Measurements from ENCODE around the gene SOX3. TPM values are rescaled to one million over a fixed set of nuclear protein-coding genes. Genes with fewer than 3 reads are reported as not detected.

Gene SOX3
- total and polyA plus RNA-seq, 9 of the 15 experiments (the other 6 are each of a cell fraction or from before 2014, with no cell fraction given) = not detected

- in situ Hi-C loops (cut with MboI) = no loop called here
- H3K36me3 ChIP-seq (ENCODE audit: control insufficient read depth, insufficient read depth, low read length) = no peaks in the 10 kb centered on the region
- no peaks in the 10 kb centered on the region for H4K20me1 ChIP-seq (replicated peaks; ENCODE audit: control insufficient read depth, insufficient read depth, low read length)
- no peak for TF ChIP-seq DLX4 (CRISPR knock-in tag; IDR thresholded peaks at IDR 0.05)
- TF ChIP-seq TAF9B (IDR thresholded peaks at IDR 0.05; ENCODE audit: partially characterized antibody) = no peak
- no peak overlapping the region for H3K27ac ChIP-seq (ENCODE audit: extremely low read depth, low read depth, low read length)
- FAIRE-seq (no peak), DNase-seq (ENCODE audit: extremely low read depth in 1 of 4, low spot score in 3 of 4) (no peak), ATAC-seq (no peak)
- H3K27me3 ChIP-seq (ENCODE audit: control insufficient read depth in 2 of 2, insufficient read depth in 2 of 2, low read length in 2 of 2) = no peaks in the 10 kb centered on the region
- no peak overlapping the region for H3K4me2 ChIP-seq (ENCODE audit: insufficient read depth, low read length)
- BruUV-seq (replicated peaks) = no TSS peak
- WGBS (ENCODE audit: insufficient coverage, low coverage, missing lambda C conversion rate) = 2% methylated on average over 11 of the region's 14 CpGs
- no peak overlapping the region for H3K4me3 ChIP-seq
- H3K4me1 ChIP-seq (replicated peaks in 1 of 2; ENCODE audit: control insufficient read depth in 2 of 2, insufficient read depth in 2 of 2, low read length in 2 of 2) = no peaks in the 10 kb centered on the region; a peak in 1 of 5 replicates
- ChIA-PET POLR2A (no interaction called here), CTCF (ENCODE audit: low intra/inter-chr PET ratio) (no interaction called here)
- H2AFZ ChIP-seq (ENCODE audit: low read depth, low read length) = no peak overlapping the region
- H3K9me3 ChIP-seq (replicated peaks; ENCODE audit: control insufficient read depth, insufficient read depth, low read depth, low read length) = no peaks in the 10 kb centered on the region
- H3K9me1 ChIP-seq (ENCODE audit: control insufficient read depth, insufficient read depth, low read length) = no peaks in the 10 kb centered on the region
- intact Hi-C loops (cut with micrococcal nuclease) = no loop called here
- H3K79me2 ChIP-seq (ENCODE audit: control insufficient read depth, insufficient read depth, low read length) = no peaks in the 10 kb centered on the region
- no peak overlapping the region for H3K9ac ChIP-seq (ENCODE audit: insufficient read depth in 1 of 2, low read depth in 2 of 2, low read length in 2 of 2)
These were observed 2.9 kb downstream of the SOX3 start for GRCh38 chrX:140501940-140502468.

GRCh38 chrX:140501321-140501720 lies 3.5 kb downstream of the SOX3 start:
- Histone ChIP-seq H3K9ac (ENCODE audit: insufficient read depth in 1 of 2, low read depth in 2 of 2, low read length in 2 of 2) (no peak overlapping the region), H3K9me3 (replicated peaks; ENCODE audit: control insufficient read depth, insufficient read depth, low read depth, low read length) (no peaks in the 10 kb centered on the region), H3K4me3 (no peak overlapping the region), H3K4me1 (replicated peaks in 1 of 2; ENCODE audit: control insufficient read depth in 2 of 2, insufficient read depth in 2 of 2, low read length in 2 of 2) (no peaks in the 10 kb centered on the region; a peak in 1 of 5 replicates), H2AFZ (ENCODE audit: low read depth, low read length) (no peak overlapping the region), H3K4me2 (ENCODE audit: insufficient read depth, low read length) (no peak overlapping the region), H3K9me1 (ENCODE audit: control insufficient read depth, insufficient read depth, low read length) (no peaks in the 10 kb centered on the region), H3K36me3 (ENCODE audit: control insufficient read depth, insufficient read depth, low read length) (no peaks in the 10 kb centered on the region), H3K79me2 (ENCODE audit: control insufficient read depth, insufficient read depth, low read length) (no peaks in the 10 kb centered on the region), H3K27ac (ENCODE audit: extremely low read depth, low read depth, low read length) (no peak overlapping the region), H3K27me3 (ENCODE audit: control insufficient read depth in 2 of 2, insufficient read depth in 2 of 2, low read length in 2 of 2) (no peaks in the 10 kb centered on the region), H4K20me1 (replicated peaks; ENCODE audit: control insufficient read depth, insufficient read depth, low read length) (no peaks in the 10 kb centered on the region)
- WGBS (ENCODE audit: insufficient coverage, low coverage, missing lambda C conversion rate) = 0% methylated on average over 6 of the region's 13 CpGs
- no TSS peak for BruUV-seq (replicated peaks)
- ChIA-PET POLR2A (no interaction called here), CTCF (ENCODE audit: low intra/inter-chr PET ratio) (no interaction called here)
- in situ Hi-C loops (cut with MboI) = no loop called here
- no peak for FAIRE-seq
- DNase-seq (ENCODE audit: extremely low read depth in 1 of 4, low spot score in 3 of 4) = no peak
- intact Hi-C loops (cut with micrococcal nuclease) = no loop called here
- no peak for ATAC-seq
- TF ChIP-seq ATF4 (CRISPR knock-in tag; IDR thresholded peaks at IDR 0.05) (no peak), KLF6 (CRISPR knock-in tag; IDR thresholded peaks at IDR 0.05; ENCODE audit: borderline replicate concordance) (no peak), PURB (CRISPR knock-in tag; IDR thresholded peaks at IDR 0.05; ENCODE audit: low read depth) (no peak), KDM4B (IDR thresholded peaks at IDR 0.05; ENCODE audit: borderline replicate concordance in 2 of 2, low read depth in 1 of 2) (no peak), PML (IDR thresholded peaks at IDR 0.05; ENCODE audit: low read length) (no peak), PRDM10 (IDR thresholded peaks at IDR 0.05; ENCODE audit: partially characterized antibody) (no peak), CHD2 (IDR thresholded peaks at IDR 0.05; ENCODE audit: low read depth, low read length) (no peak), KAT7 (CRISPR knock-in tag; IDR thresholded peaks at IDR 0.05; ENCODE audit: borderline replicate concordance) (no peak), SP2 (IDR thresholded peaks at IDR 0.05; ENCODE audit: extremely low read depth, low read depth, low read length, poor library complexity, severe bottlenecking) (no peak)
